GM23248 (cell line): ENCODE results near the gene TRDMT1. TPM values are rescaled to one million over a fixed set of nuclear protein-coding genes. Genes with fewer than 3 reads are reported as not detected.

Source experiments
- DNase-seq: peaks from one replicate; pipeline ENCODE4 v3.0.0-alpha.2; 2015
- H2AFZ ChIP-seq: fragments of 200-600 bp; sonication (generic); 2 replicates; pipeline ENCODE4 v1.6.1; 2016; ENCODE audit warnings: antibody characterized with exemption
- H3F3A ChIP-seq: fragments of 200-600 bp; sonication (generic); 2 replicates; pipeline ENCODE4 v1.6.1; 2016; ENCODE audit warnings: mild to moderate bottlenecking, antibody characterized with exemption, mixed run types; ENCODE audit not compliant: insufficient read depth
- H3K27ac ChIP-seq: fragments of 200-600 bp; sonication (generic); 2 replicates; pipeline ENCODE4 v1.5.1; 2016; ENCODE audit warnings: mild to moderate bottlenecking
- H3K27me3 ChIP-seq: fragments of 200-600 bp; sonication (generic); replicated peaks from 2 replicates; pipeline ENCODE4 v1.6.1; 2016; ENCODE audit warnings: mild to moderate bottlenecking; ENCODE audit not compliant: insufficient read depth
- H3K36me3 ChIP-seq: fragments of 200-600 bp; sonication (generic); 2 replicates; pipeline ENCODE4 v1.6.1; 2016; ENCODE audit warnings: low read depth, mild to moderate bottlenecking
- H3K4me1 ChIP-seq: fragments of 200-600 bp; sonication (generic); 2 replicates; pipeline ENCODE4 v1.6.1; 2016; ENCODE audit warnings: mild to moderate bottlenecking; ENCODE audit not compliant: insufficient read depth
- H3K4me2 ChIP-seq: fragments of 200-600 bp; sonication (generic); one replicate; pipeline ENCODE4 v1.6.1; 2016; ENCODE audit warnings: mild to moderate bottlenecking; ENCODE audit not compliant: unreplicated experiment
- H3K4me3 ChIP-seq: fragments of 200-600 bp; sonication (generic); 2 replicates; pipeline ENCODE4 v1.5.1; 2016; ENCODE audit warnings: mild to moderate bottlenecking
- H3K79me2 ChIP-seq: fragments of 200-600 bp; sonication (generic); 2 replicates; pipeline ENCODE4 v1.6.1; 2016; ENCODE audit warnings: mild to moderate bottlenecking; ENCODE audit not compliant: insufficient read depth
- H3K9ac ChIP-seq: fragments of 200-600 bp; sonication (generic); 2 replicates; pipeline ENCODE4 v1.6.1; 2016; ENCODE audit warnings: mild to moderate bottlenecking
- H3K9me2 ChIP-seq: fragments of 200-600 bp; sonication (generic); 2 replicates; pipeline ENCODE4 v1.6.1; 2016; ENCODE audit warnings: mixed run types, mild to moderate bottlenecking, moderate library complexity; ENCODE audit not compliant: insufficient read depth
- H3K9me3 ChIP-seq: fragments of 200-600 bp; sonication (generic); one replicate; pipeline ENCODE4 v1.6.1; 2017; ENCODE audit warnings: low read depth
- H4K20me1 ChIP-seq: fragments of 200-600 bp; sonication (generic); 2 replicates; pipeline ENCODE4 v1.6.0; 2016; ENCODE audit not compliant: insufficient read depth
- EZH2 ChIP-seq: fragments of 200-600 bp; sonication (generic); IDR thresholded peaks from 2 replicates; pipeline ENCODE4 v1.6.1; 2018; ENCODE audit warnings: antibody characterized with exemption, mild to moderate bottlenecking; ENCODE audit not compliant: insufficient read depth, poor library complexity, severe bottlenecking
- EZH2phosphoT487 ChIP-seq: fragments of 200-600 bp; sonication (generic); IDR thresholded peaks from 2 replicates; pipeline ENCODE4 v1.6.1; 2018; ENCODE audit warnings: antibody characterized with exemption, moderate library complexity, mild to moderate bottlenecking, low read depth; ENCODE audit not compliant: insufficient read depth
- WGBS, 2 experiments: methylation state at CpG; one replicate each; pipeline ENCODE4 v1.1.6; 2015 to 2017; ENCODE audit warnings: low lambda C conversion rate in 2 of 2, low coverage in 1 of 2; ENCODE audit errors: missing lambda C conversion rate in 2 of 2; 5-methylcytosine and 5-hydroxymethylcytosine counted together
- in situ Hi-C: fragments of 300-500 bp; cut with MboI; formaldehyde crosslinking; loops from 2 replicates; pipeline ENCODE4 v1.15.0; 2020
- polyA plus RNA-seq: library from polyadenylated mRNA; unstranded; fragments of >200 nt; fragmentation: Nextera tagmentation; extraction: Ambion mirVana; gene quantifications from 2 replicates; pipeline ENCODE4 v1.2.1, GENCODE V29; 2016
- small RNA-seq: library from RNA; depleted of rRNA; stranded (forward); fragments of <200 nt; gene quantifications from one replicate; pipeline ENCODE3, GENCODE V24; 2014; ENCODE audit warnings: low read depth, low replicate concordance
- total RNA-seq: library from RNA; depleted of rRNA; stranded (reverse); fragments of >200 nt; shearing (Covaris generic); gene quantifications from 2 replicates; pipeline ENCODE4 v1.2.3, GENCODE V29; 2014; rRNA removed

TRDMT1 gene
- total and polyA plus RNA-seq, 2 experiments from 2014 or later, result 4.3 to 4.4 TPM

DNA sequence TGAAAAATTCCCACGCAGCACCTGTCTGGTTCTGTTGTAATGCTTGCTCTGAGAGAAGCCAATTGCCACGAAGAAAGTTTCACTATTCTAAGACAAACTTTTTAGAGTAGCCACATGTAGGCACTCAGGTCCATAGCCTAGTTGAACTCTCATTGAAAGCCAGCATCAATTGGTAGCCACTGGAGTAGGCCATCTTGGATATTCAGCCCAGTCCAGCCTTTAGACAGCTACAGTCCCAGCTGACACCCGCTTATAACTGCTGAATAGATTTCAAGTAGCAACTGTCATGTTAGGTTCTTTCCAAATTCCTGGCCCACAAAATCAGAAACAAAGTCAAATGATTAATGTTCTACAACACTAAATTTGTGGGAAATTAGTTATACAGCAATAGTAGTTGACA lies 103.5 kb downstream of the TRDMT1 start:
- Histone ChIP-seq H3K4me1 (no peaks in the 10 kb centered on the region), H3K9me3 (peaks cover 10% of the 10 kb centered on the region), H2AFZ (no peak overlapping the region), H3K79me2 (no peaks in the 10 kb centered on the region), H3K4me3 (no peak overlapping the region), H3F3A (no peaks in the 10 kb centered on the region), H3K4me2 (no peak overlapping the region), H3K36me3 (no peaks in the 10 kb centered on the region), H3K9ac (no peak overlapping the region), H3K27ac (no peak overlapping the region), H3K27me3 (no peaks in the 10 kb centered on the region), H3K9me2 (no peaks in the 10 kb centered on the region), H4K20me1 (no peaks in the 10 kb centered on the region)
- in situ Hi-C loops, result no loop called here
- no peak for DNase-seq
- WGBS, 2 experiments, result 74 to 80% methylated on average over 3 of the region's 3 CpGs
- TF ChIP-seq EZH2phosphoT487 (no peak), EZH2 (no peak)

Small RNAs within 50 kb of the gene (small RNA-seq; reads per million reads assigned to genes)
- gene AC067747.1, result not detected

Other genes starting within 250 kb of the TRDMT1 start
- 0.65 and 2.8 TPM in 2 replicates for gene CUBN, start 71.9 kb downstream of the TRDMT1 start, total RNA-seq
- gene CUBN, start 71.9 kb downstream of the TRDMT1 start, polyA plus RNA-seq, result 0.23 and 0.41 TPM in 2 replicates
- gene VIM, start 26.6 kb upstream of the TRDMT1 start, total RNA-seq, result 10,031 and 10,466 TPM in 2 replicates
- 3,784 and 3,823 TPM in 2 replicates for gene VIM, start 26.6 kb upstream of the TRDMT1 start, polyA plus RNA-seq